CD4-positive, alpha-beta T cell treated with Interleukin-12 subunit alpha and Interleukin-12 subunit beta, for 1 hour (primary cell): Measurements from ENCODE around the gene AMMECR1L.
A peak's percentile ranks its signal among the peaks of the same experiment; 100 is the strongest.
"Not testable (repeated sequence)": the region's sequence is repeated elsewhere in the genome, so short reads cannot be mapped to it uniquely, and the experiment has no call there.

Source experiments
- DNase-seq: peaks from one replicate; pipeline ENCODE4 v3.0.0-alpha.2; 2020

The AMMECR1L gene

GRCh38 chr2:127829845-127830246 lies 55.9 kb downstream of the AMMECR1L start:
- peak; percentile 71 for DNase-seq

- DNase-seq: not testable (repeated sequence)
Measured at GRCh38 chr2:127826708-127827107, 59.0 kb downstream of the AMMECR1L start.

- DNase-seq: no peak
Measured at GRCh38 chr2:127826047-127826446, 59.7 kb downstream of the AMMECR1L start.

GRCh38 chr2:127820080-127820668 lies 65.6 kb downstream of the AMMECR1L start:
- DNase-seq: no peak

- no peak for DNase-seq
Measured at GRCh38 chr2:127818794-127819425, 66.8 kb downstream of the AMMECR1L start.

- no peak for DNase-seq
Measured at GRCh38 chr2:127818241-127818640, 67.5 kb downstream of the AMMECR1L start.

- no peak for DNase-seq
Measured at GRCh38 chr2:127814677-127815076, 71.1 kb downstream of the AMMECR1L start.

- not testable (repeated sequence) for DNase-seq
Measured at GRCh38 chr2:127812441-127812840, 73.3 kb downstream of the AMMECR1L start.
